Naive thymus-derived CD8-positive, alpha-beta T cell (primary cell): Measurements from ENCODE around the gene FRA10AC1. TPM values are rescaled to one million over a fixed set of nuclear protein-coding genes. Genes with fewer than 3 reads are reported as not detected.

Source experiments
- ATAC-seq, 2 donors: fragments of 150-1000 bp; cut with Tn5 transposase in 1 of 2; sonication (Bioruptor Pico), chemical (Tn5 transposase) in 1 of 2; 1 replicate in 1 of 2; 2 replicates in 1 of 2; pipeline ENCODE4 v1.10.0; 2021; ENCODE audit warnings: mild to moderate bottlenecking in 2 of 2, moderate library complexity in 2 of 2
- POLR2A ChIA-PET: fragments of 350-600 bp; sonication (Branson Sonifier 250); formaldehyde crosslinking; loops from one replicate; lab custom pipeline; 2021; ENCODE audit warnings: antibody characterized with exemption; lab: Charles Lee
- DNase-seq, 10 donors: peaks; one replicate each; pipeline versions ENCODE4 v3.0.0 to v3.0.0-alpha.2; 2020 to 2022
- H3K27ac Mint-ChIP-seq, 10 donors: one replicate each; pipeline ENCODE4 v1.8.0; 2020 to 2022; ENCODE audit warnings: mild to moderate bottlenecking in 10 of 10, mixed read lengths in 10 of 10, moderate library complexity in 4 of 10, inconsistent platforms in 1 of 10
- H3K27me3 Mint-ChIP-seq, 5 donors: one replicate each; pipeline ENCODE4 v1.8.0; 2021 to 2022; ENCODE audit warnings: mixed read lengths in 5 of 5
- H3K36me3 Mint-ChIP-seq, 3 donors: one replicate each; pipeline ENCODE4 v1.8.0; 2020 to 2022; ENCODE audit warnings: mixed read lengths in 3 of 3, mild to moderate bottlenecking in 2 of 3, inconsistent platforms in 1 of 3
- H3K4me1 Mint-ChIP-seq, 4 donors: one replicate each; pipeline ENCODE4 v1.8.0; 2021 to 2022; ENCODE audit warnings: mixed read lengths in 4 of 4
- H3K4me3 Mint-ChIP-seq, 10 donors: one replicate each; pipeline ENCODE4 v1.8.0; 2020 to 2022; ENCODE audit warnings: mild to moderate bottlenecking in 10 of 10, mixed read lengths in 10 of 10, moderate library complexity in 6 of 10, inconsistent platforms in 1 of 10
- H3K9me3 Mint-ChIP-seq, 9 donors: one replicate each; pipeline ENCODE4 v1.8.0; 2020 to 2022; ENCODE audit warnings: mixed read lengths in 9 of 9, mild to moderate bottlenecking in 3 of 9, inconsistent platforms in 1 of 9, moderate library complexity in 1 of 9
- polyA plus RNA-seq, 3 donors: library from polyadenylated mRNA; unstranded; fragments of 300-500 nt; fragmentation: Illumina TruSeq; gene quantifications; one replicate each; pipeline ENCODE4 v1.2.3, GENCODE V29; 2021
- total RNA-seq, 8 experiments: library from RNA in 2 of 8; stranded (reverse) in 2 of 8; gene quantifications; one replicate each; pipeline ENCODE4 v1.2.3 and lab custom pipeline; 2021 to 2026

The FRA10AC1 gene
- total and polyA plus RNA-seq, 5 experiments from 2014 or later: 5.8 to 28.9 (median 6.8) TPM

- Mint-ChIP-seq H3K27ac (no peak overlapping the region), H3K9me3 (no peaks in the 10 kb centered on the region), H3K36me3 (peaks cover 0 to 2% (median 0%) of the 10 kb centered on the region in 3 donors), H3K27me3 (peaks cover 14 to 53% (median 38%) of the 10 kb centered on the region in 5 donors), H3K4me1 (peaks cover 0 to 4% (median 0%) of the 10 kb centered on the region in 4 donors), H3K4me3 (no peak overlapping the region)
- DNase-seq (no peak), ATAC-seq (no peak)
- POLR2A ChIA-PET: no interaction called here
Measured at GRCh38 chr10:93719901-93720300, 17.5 kb upstream of the FRA10AC1 start.

DNA sequence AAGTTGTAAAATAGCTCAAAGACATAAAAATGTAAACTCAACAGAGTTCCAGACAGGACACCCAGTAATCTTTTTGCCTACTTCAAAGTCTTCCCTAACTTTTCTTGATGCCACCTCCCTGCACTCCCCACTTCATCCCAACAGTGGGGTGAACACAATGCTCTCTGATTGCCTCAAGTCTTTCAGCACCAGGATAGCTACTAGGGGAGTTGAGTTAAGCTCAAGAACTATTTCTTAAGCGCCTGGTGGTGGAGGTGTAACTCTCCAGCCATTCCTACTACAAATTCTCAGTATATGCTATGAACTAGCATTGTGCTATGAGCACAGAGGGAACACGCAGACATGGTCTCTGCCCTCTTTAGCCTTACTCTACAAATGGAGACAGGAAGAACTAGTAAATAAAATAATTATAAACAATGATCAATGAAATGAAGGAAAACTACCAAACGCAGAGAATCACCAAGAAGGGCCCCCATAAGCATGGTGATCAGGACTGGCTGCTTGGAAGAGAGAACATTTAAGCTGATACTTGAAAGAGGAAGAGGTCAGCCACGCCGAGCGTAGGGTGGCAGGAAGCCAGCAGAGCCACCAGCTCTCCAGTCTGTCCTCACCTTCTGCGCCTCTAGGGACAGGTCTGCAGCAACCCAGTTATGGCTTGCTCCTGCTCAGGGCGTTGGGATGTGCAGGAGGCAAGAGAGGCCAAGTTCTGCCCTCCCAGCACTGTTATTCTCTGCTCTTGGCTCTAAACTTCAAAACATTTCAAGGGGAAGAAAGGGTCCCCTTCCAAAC lies 16.7 kb upstream of the FRA10AC1 start:
- H3K4me1 Mint-ChIP-seq: peaks cover 0 to 4% (median 0%) of the 10 kb centered on the region in 4 donors
- no peaks in the 10 kb centered on the region for H3K9me3 Mint-ChIP-seq
- peaks cover 0 to 2% (median 0%) of the 10 kb centered on the region in 3 donors for H3K36me3 Mint-ChIP-seq
- no peak overlapping the region for H3K4me3 Mint-ChIP-seq
- peaks cover 12 to 49% (median 35%) of the 10 kb centered on the region in 5 donors for H3K27me3 Mint-ChIP-seq
- POLR2A ChIA-PET: no interaction called here
- ATAC-seq (no peak), DNase-seq (no peak)
- no peak overlapping the region for H3K27ac Mint-ChIP-seq

DNA sequence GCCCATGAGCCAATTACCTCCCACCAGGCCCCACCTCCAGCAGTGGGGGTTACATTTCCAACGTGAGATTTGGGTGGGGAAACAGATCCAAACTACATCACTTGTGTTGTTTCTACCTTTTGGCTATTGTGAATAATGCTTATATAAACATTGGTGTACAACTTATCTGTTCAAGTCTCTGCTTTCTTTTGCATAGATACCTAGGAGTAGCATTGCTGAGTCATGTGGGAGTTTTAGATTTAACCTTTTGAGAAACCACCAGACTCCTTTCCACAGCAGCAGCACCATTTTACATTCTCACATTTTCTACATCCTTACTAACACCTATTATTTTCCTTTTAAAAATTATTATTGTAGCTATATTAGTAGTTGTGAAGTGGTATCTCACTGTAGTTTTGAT lies 14.4 kb upstream of the FRA10AC1 start:
- Mint-ChIP-seq H3K36me3 (peaks cover 0 to 1% (median 0%) of the 10 kb centered on the region in 3 donors), H3K27ac (peak overlapping the region in 1 of 10 donors; percentile 70), H3K9me3 (no peaks in the 10 kb centered on the region), H3K27me3 (peaks cover 13 to 42% (median 26%) of the 10 kb centered on the region in 5 donors), H3K4me3 (no peak overlapping the region), H3K4me1 (peaks cover 0 to 4% (median 0%) of the 10 kb centered on the region in 4 donors)
- no peak for DNase-seq
- no peak for ATAC-seq
- POLR2A ChIA-PET: no interaction called here

DNA sequence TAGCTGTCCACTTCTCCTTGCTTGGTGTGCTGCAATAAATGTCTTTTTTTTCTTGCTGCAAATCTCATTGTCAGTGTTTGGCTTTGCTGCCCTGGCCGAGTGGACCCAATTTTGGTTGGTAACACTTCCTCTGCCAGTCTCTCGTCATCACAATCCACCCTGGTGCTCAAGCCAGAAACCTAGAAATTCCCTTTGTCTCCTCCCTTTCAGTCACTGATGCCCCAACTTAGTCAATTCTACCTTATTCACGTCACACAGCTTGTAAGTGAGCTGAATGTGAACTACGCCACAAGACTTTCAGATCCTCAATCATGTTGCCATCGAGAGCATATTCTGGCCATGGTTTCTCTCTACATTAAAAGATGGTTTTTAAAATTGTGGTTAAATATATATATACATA lies 13.0 kb upstream of the FRA10AC1 start:
- no peaks in the 10 kb centered on the region for H3K36me3 Mint-ChIP-seq
- H3K4me1 Mint-ChIP-seq: peaks cover 0 to 1% (median 0%) of the 10 kb centered on the region in 4 donors
- H3K27ac Mint-ChIP-seq: no peak overlapping the region
- no peak overlapping the region for H3K4me3 Mint-ChIP-seq
- H3K9me3 Mint-ChIP-seq: no peaks in the 10 kb centered on the region
- POLR2A ChIA-PET: no interaction called here
- DNase-seq: no peak
- ATAC-seq: no peak
- peaks cover 13 to 33% (median 22%) of the 10 kb centered on the region in 5 donors for H3K27me3 Mint-ChIP-seq

DNA sequence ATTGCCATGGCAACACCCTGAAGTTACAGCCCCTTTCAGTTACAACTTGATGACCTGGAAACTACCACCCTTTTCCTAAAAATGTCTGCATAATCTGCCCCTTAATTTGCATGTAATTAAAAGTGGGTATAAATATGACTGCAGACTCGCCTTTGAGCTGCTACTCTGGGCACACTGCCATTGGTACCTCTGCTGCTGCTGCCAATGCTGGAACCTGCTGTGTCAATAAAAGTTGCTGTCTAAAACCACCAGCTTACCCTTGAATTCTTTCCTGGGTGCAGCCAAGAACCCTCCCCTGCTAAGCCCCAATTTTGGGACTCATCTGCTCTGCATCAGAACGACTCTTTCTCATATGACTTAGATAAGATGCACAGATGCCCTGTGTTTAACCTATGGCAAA lies 10.2 kb upstream of the FRA10AC1 start:
- Mint-ChIP-seq H3K4me1 (no peaks in the 10 kb centered on the region), H3K27ac (no peak overlapping the region), H3K9me3 (no peaks in the 10 kb centered on the region), H3K4me3 (no peak overlapping the region), H3K27me3 (peaks cover 7 to 18% (median 10%) of the 10 kb centered on the region in 5 donors), H3K36me3 (peaks cover 0 to 3% (median 0%) of the 10 kb centered on the region in 3 donors)
- DNase-seq (no peak), ATAC-seq (no peak)
- POLR2A ChIA-PET: no interaction called here

DNA sequence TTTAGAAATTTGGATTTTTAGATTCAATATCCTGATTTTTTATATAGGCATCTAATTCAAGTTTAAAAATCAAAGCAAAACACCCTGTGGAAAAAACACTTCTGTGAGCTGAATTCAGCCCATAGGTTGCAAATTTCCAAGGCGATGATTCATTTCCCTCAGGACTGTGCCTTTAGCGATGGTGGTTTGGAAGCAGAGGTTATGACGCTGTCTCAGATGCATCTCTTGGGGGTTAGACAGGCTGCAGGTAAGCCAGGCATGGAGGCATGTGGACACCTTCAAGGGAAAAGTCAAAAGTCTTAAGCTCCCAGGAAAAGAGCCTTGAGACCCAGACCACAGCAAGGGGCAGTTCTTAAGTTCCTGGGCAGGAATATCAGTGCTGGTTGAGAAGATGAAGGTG lies 9.5 kb upstream of the FRA10AC1 start:
- H3K9me3 Mint-ChIP-seq: no peaks in the 10 kb centered on the region
- H3K36me3 Mint-ChIP-seq: peaks cover 0 to 3% (median 0%) of the 10 kb centered on the region in 3 donors
- DNase-seq (no peak), ATAC-seq (no peak)
- no peak overlapping the region for H3K4me3 Mint-ChIP-seq
- POLR2A ChIA-PET: no interaction called here
- H3K27me3 Mint-ChIP-seq: peaks cover 7 to 15% (median 9%) of the 10 kb centered on the region in 5 donors
- peaks cover 0 to 3% (median 0%) of the 10 kb centered on the region in 4 donors for H3K4me1 Mint-ChIP-seq
- H3K27ac Mint-ChIP-seq: no peak overlapping the region

GRCh38 chr10:93710333-93710909 lies 8.0 kb upstream of the FRA10AC1 start:
- Mint-ChIP-seq H3K4me1 (peaks cover 0 to 3% (median 0%) of the 10 kb centered on the region in 4 donors), H3K4me3 (no peak overlapping the region), H3K9me3 (no peaks in the 10 kb centered on the region), H3K36me3 (peaks cover 0 to 3% (median 0%) of the 10 kb centered on the region in 3 donors), H3K27me3 (peaks cover 5 to 8% (median 6%) of the 10 kb centered on the region in 5 donors), H3K27ac (peak overlapping the region in 1 of 10 donors; percentile 23)
- no peak for ATAC-seq
- no peak for DNase-seq
- POLR2A ChIA-PET: no interaction called here

GRCh38 chr10:93707623-93708022 lies 5.2 kb upstream of the FRA10AC1 start:
- Mint-ChIP-seq H3K4me3 (peak overlapping the region in 1 of 10 donors; percentile 4), H3K9me3 (no peaks in the 10 kb centered on the region), H3K36me3 (peaks cover 0 to 3% (median 0%) of the 10 kb centered on the region in 3 donors), H3K4me1 (peaks cover 6 to 8% (median 6%) of the 10 kb centered on the region in 4 donors), H3K27ac (no peak overlapping the region), H3K27me3 (peaks cover 0 to 4% (median 0%) of the 10 kb centered on the region in 5 donors)
- DNase-seq: no peak
- no peak for ATAC-seq
- POLR2A ChIA-PET: no interaction called here

DNA sequence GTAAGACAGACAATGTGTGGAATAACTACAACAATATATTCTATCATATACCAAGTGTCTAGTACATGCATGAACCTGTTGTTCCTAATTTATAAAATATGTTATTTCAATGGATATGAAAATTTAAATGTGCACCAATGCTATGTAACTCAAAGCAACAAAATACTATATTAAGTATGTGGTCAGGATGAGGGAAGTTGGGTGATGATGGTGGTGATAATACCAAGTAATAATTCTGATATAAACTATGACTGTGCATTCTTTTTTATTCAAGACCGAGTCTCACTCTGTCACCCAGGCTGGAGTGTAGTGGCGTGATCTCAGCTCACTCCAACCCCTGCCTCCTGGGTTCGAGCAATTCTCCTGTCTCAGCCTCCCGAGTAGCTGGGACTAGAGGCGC lies 2.1 kb upstream of the FRA10AC1 start:
- Mint-ChIP-seq H3K9me3 (no peaks in the 10 kb centered on the region), H3K4me1 (peaks cover 7 to 23% (median 12%) of the 10 kb centered on the region in 4 donors), H3K4me3 (no peak overlapping the region), H3K27me3 (no peaks in the 10 kb centered on the region), H3K27ac (peak overlapping the region in 2 of 10 donors; percentile 79 to 85), H3K36me3 (peaks cover 0 to 3% (median 0%) of the 10 kb centered on the region in 3 donors)
- DNase-seq: no peak
- POLR2A ChIA-PET: no interaction called here
- ATAC-seq: no peak

GRCh38 chr10:93703841-93704240 lies 1.4 kb upstream of the FRA10AC1 start:
- H3K9me3 Mint-ChIP-seq: no peaks in the 10 kb centered on the region
- no peak for ATAC-seq
- H3K27ac Mint-ChIP-seq: peak overlapping the region in 8 of 10 donors; percentile 39 to 86 (median 78)
- POLR2A ChIA-PET: no interaction called here
- peak overlapping the region in 9 of 10 donors; percentile 50 to 85 (median 65) for H3K4me3 Mint-ChIP-seq
- no peak for DNase-seq
- H3K4me1 Mint-ChIP-seq: peaks cover 8 to 26% (median 16%) of the 10 kb centered on the region in 4 donors
- peaks cover 0 to 8% (median 0%) of the 10 kb centered on the region in 3 donors for H3K36me3 Mint-ChIP-seq
- no peaks in the 10 kb centered on the region for H3K27me3 Mint-ChIP-seq

DNA sequence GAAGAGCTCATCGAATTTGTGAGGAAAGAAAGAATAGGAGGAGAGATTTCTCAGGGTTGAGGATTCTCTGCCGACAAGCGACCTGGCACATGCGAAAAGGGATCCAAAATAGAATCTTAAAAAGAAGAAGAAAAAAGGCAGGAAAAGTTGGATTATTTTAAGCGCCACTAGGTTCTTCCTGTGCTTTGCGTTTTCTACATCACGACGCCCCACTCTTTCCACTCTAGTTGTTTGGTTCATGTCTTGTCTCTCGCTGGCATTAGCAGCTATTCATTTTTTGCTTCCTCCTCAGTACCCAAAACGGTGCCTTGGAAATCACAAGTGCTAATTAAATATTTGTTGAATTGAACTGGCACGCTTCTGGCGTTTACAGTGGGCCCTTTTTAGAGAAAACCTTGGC lies 674 bp upstream of the FRA10AC1 start:
- POLR2A ChIA-PET: interaction anchor here (0.9 to 2.2 kb wide), 3 partner anchors 25 to 854 kb away, joined by 5 to 6 read pairs (median 6); partner anchors contain the start of genes EXOC6 and SLC35G1
- peaks cover 8 to 26% (median 18%) of the 10 kb centered on the region in 4 donors for H3K4me1 Mint-ChIP-seq
- DNase-seq (no peak), ATAC-seq (peak in 1 of 2 donors; percentile 23)
- no peak overlapping the region for H3K27ac Mint-ChIP-seq
- H3K4me3 Mint-ChIP-seq: no peak overlapping the region
- no peaks in the 10 kb centered on the region for H3K9me3 Mint-ChIP-seq
- H3K27me3 Mint-ChIP-seq: no peaks in the 10 kb centered on the region
- peaks cover 0 to 14% (median 0%) of the 10 kb centered on the region in 3 donors for H3K36me3 Mint-ChIP-seq

- Mint-ChIP-seq H3K4me3 (no peak overlapping the region), H3K9me3 (no peaks in the 10 kb centered on the region), H3K27ac (no peak overlapping the region), H3K4me1 (peaks cover 7 to 34% (median 23%) of the 10 kb centered on the region in 4 donors), H3K27me3 (no peaks in the 10 kb centered on the region), H3K36me3 (peaks cover 0 to 23% (median 2%) of the 10 kb centered on the region in 3 donors)
- POLR2A ChIA-PET: interaction anchor here (0.7 to 2.2 kb wide), 3 partner anchors 11 to 23 kb away, joined by 3 to 6 read pairs (median 4); no protein-coding TSS in a partner anchor
- peak in 1 of 10 donors; percentile 33 for DNase-seq
- peak; percentile 7 to 44 for ATAC-seq
Measured at GRCh38 chr10:93701866-93702209, 554 bp downstream of the FRA10AC1 start.

DNA sequence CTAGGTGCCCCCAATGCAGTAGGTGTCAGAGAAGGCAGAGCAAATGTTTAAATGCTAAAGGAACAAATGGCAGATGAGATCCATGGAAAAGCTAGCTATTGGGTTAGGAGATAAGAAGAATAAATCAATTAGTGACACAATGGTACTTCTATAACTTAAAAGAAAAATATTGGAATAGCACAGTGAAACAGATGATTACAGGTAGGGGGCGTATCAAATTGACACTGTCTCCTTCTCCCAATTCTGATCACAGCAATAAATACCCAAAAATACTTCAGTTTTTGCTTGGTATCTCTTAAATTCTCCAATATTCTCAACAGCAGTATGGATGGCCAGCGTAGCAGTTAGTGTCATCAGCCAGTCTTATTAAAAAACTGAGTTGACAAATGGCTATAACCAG lies 5.2 kb downstream of the FRA10AC1 start:
- H3K27ac Mint-ChIP-seq: no peak overlapping the region
- H3K4me3 Mint-ChIP-seq: no peak overlapping the region
- ATAC-seq (no peak), DNase-seq (no peak)
- POLR2A ChIA-PET: no interaction called here
- peaks cover 11 to 42% (median 27%) of the 10 kb centered on the region in 4 donors for H3K4me1 Mint-ChIP-seq
- no peaks in the 10 kb centered on the region for H3K9me3 Mint-ChIP-seq
- no peaks in the 10 kb centered on the region for H3K27me3 Mint-ChIP-seq
- H3K36me3 Mint-ChIP-seq: peaks cover 4 to 62% (median 20%) of the 10 kb centered on the region in 3 donors
